Choroid plexus epithelial cell (primary cell): ENCODE results near the gene NLRP12.

Experiments used
- DNase-seq: peaks from one replicate; pipeline ENCODE4 v3.0.0-alpha.2; 2010; ENCODE audit warnings: low read depth
- H3K4me3 ChIP-seq: 2 replicates; pipeline ENCODE4 v1.5.1; 2011; ENCODE audit warnings: low read depth, mild to moderate bottlenecking, control low read depth, low read length, moderate library complexity
- TF ChIP-seq, protein P1 (sequence below): conservative IDR thresholded peaks from 2 replicates; pipeline ENCODE4 v1.5.1; 2011; ENCODE audit warnings: low read depth, mild to moderate bottlenecking, control low read depth, inconsistent platforms, low read length, moderate library complexity

Gene NLRP12

DNA sequence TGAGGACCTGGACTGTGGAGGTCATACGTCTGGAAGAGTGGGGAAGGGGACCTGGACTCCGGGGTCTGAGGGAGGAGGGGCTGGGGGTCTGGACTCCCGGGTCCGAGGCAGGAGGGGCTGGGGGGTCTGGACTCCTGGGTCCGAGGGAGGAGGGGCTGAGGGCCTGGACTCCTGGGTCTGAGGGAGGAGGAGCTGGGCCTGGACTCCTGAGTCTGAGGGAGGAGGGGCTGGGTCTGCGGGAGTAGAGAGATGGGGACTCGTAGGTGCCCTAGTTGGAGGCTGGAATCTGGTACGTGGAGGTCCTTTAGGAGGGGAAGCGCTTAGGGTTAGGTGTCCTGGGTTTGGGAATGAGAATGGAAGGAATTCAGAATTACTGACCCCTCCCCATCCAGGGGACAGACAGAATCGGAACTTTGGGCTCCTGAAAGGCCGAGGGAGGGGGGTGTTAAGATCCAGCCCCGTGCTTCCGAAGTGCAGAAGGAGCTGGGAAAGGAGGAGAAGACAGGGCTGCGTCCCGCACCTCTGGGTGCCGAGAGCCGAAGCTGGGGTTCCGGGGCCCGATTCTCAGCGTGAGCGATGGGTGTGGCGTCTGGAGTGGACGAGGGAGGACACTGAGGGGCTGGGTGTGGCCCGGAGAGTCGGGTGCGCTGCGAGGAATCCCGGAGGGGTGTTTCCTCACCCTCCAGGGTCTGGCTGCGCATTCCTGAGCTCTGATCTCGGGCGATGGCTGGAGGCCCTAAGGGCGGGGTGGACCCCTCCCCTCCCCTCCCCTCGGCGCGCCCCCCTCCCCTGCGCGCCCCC is 44.2 kb upstream of the NLRP12 start:
- DNase-seq = peak; percentile 71
- TF ChIP-seq, protein P1, sequence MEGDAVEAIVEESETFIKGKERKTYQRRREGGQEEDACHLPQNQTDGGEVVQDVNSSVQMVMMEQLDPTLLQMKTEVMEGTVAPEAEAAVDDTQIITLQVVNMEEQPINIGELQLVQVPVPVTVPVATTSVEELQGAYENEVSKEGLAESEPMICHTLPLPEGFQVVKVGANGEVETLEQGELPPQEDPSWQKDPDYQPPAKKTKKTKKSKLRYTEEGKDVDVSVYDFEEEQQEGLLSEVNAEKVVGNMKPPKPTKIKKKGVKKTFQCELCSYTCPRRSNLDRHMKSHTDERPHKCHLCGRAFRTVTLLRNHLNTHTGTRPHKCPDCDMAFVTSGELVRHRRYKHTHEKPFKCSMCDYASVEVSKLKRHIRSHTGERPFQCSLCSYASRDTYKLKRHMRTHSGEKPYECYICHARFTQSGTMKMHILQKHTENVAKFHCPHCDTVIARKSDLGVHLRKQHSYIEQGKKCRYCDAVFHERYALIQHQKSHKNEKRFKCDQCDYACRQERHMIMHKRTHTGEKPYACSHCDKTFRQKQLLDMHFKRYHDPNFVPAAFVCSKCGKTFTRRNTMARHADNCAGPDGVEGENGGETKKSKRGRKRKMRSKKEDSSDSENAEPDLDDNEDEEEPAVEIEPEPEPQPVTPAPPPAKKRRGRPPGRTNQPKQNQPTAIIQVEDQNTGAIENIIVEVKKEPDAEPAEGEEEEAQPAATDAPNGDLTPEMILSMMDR = no peak
- peak overlapping the region; percentile 90 for H3K4me3 ChIP-seq

DNA sequence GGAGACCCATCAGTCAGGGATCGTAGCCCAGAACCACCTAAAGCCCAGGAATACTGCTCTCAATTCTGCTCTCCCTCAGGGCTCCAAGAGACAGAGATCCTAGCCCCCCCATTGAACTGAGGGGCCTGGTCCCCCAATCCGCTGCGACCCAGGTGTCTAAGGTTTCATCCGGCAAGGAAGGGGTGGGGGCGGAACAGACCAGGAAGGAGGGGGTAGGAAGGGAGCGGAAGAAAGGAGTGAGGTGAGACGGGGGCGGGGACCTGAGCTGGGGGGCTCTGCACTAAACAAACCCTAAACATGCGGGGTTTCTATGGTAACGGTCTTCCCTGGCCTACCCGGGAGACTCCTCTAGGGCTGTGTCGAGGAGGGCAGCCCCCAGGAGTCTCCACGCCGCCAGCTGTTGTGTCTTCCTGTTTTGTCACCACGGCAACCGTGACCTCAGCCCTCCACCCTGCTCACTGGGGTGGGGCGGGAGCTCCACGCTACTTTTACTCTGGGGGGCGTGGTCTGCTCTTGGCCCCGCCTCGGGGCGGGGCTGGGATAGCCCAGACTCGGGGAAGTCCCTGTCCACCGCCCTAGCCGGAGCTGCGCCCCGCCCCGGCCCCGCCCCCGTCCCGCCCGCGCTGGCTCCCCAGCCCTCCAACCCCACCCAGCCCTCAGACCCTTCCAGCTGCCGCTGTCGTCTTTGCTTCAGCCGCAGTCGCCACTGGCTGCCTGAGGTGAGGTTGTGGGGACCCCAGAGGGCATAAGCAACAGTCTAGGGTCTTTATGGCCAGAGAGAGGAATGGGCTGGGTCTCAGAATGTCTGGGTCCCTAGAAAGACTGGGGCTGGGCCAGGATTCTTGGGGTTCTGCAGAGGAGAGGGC is 43.3 kb upstream of the NLRP12 start, which contains the start of gene MYADM:
Gene MYADM, plus strand, starts transcription at position 659 of the 866 bp plus-strand sequence. CDS start 5,647 bp downstream, outside the sequence.
- peak; percentile 99 for DNase-seq
- TF ChIP-seq, protein P1 = no peak
- H3K4me3 ChIP-seq = peak within 1 kb of the TSS; percentile 90

DNA sequence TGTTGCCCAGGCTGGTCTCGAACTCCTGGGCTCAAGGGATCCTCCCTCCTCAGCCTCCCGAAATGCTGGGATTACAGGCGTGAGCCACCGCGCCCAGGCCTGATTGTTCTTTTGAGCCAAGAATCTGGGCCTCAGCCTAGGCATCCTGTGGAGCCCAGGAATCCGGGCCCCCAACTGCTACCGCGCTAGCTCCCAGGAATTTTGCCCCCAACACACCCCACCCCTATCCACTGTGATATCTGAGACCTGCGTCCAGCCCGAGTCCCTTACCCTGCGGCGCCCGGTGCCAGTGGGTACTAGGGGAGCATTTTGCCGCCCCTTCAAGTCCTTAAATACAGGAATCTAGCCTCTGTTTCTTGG is 42.7 kb upstream of the NLRP12 start:
- H3K4me3 ChIP-seq = peak overlapping the region; percentile 61
- DNase-seq = peak; percentile 41
- TF ChIP-seq, protein P1 = no peak

DNA sequence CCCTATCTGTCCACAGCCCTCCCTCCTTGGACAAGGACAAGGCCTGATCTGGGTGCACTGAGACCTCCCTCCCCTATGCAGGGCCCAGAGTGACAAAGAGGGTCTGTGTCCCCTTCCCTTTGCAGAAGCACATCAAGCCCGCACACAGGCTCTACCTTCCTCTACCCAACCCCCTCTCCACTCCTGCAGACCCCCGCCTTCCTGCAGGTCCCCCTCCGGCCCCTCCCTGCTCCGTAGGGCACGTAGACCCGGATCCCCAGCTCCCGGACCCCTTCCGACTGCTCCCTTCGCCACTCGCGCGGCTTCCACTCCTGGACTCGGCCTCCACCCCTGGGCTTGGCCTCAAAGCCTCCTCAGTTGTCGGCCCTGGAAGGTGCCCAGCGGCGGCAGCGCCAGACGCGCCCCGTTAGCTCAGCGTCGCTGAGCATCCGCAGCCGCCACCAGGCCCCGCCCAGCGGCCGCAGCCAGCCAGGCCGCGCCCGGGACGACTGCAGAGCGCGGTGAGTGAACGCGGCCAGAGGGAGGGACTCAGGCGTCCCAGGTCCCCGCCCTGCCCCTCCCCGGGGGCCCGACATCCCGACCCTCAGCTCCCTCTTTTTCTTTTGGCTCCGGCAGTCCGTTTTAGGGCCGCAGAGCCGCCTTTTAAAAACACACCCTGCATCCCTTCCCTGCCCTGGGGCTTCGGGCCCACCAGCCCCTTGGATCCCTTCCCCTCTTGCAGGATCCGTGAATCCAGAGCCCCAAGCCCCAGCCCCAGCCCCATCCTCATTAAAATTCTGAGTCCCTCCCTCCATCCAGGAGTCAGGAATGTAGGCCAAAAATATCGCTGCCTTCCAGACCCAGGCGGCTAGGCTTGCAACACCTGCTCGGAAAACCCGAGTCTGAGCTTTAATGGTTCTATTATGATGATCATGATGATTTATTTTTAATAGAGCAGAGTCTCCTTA is 42.1 kb upstream of the NLRP12 start:
- DNase-seq = peak; percentile 46
- TF ChIP-seq, protein P1 = no peak
- H3K4me3 ChIP-seq = peak overlapping the region; percentile 61

DNA sequence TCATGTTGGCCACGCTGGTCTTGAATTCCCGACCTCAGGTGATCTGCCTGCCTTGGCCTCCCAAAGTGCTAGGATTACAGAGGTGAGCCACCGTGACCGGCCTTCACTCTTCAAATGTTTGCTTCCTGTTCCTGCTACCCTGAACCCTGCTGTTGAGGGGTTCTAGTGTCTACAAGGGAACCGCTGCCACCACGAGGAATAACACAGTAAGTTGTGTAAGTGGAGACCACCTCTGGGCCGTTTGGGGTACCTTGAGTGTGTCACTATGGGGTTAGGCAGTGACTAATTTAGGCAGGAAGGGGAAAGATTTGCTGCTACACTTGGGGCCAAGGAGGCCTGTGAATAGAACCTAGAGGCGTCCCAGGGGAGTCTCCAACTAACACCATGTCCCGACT is 41.4 kb upstream of the NLRP12 start:
- no peak for DNase-seq
- H3K4me3 ChIP-seq = peak overlapping the region; percentile 61
- TF ChIP-seq, protein P1 = no peak

DNA sequence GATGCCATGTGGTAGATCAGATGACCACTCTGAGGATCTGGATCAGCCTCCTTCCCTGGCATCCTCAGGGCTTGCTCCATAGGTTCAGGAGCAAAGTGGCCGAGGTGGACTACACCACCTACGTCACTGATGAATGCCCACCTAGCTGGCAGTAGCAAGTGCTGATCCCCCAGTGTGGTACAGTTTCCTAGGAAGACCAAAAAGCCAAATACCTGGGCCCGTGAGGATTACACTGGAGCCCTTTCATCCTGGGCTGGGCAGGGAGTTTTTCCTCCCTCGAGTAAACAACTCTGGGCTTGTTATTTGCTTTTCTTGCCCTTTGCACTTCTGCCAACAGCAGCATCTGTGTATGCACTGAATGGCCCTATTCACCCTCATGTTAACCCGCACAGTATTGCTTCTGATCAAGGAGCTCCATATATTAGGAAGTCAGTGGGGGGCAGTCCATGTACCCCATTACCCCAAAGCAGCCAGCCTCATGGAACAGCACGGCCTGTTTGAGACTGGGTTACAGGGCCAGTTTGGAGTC is 40.3 kb upstream of the NLRP12 start:
- no peak overlapping the region for H3K4me3 ChIP-seq
- TF ChIP-seq, protein P1 = no peak
- DNase-seq = no peak
